GM19324 (cell line): ENCODE results near the gene LRRC7.
"Not testable (repeated sequence)": the region's sequence is repeated elsewhere in the genome, so short reads cannot be mapped to it uniquely, and the experiment has no call there.

Experiments
- ATAC-seq: cut with Tn5 transposase; IDR thresholded peaks from one replicate; pipeline ENCODE4 v1.9.1; 2021; ENCODE audit warnings: mild to moderate bottlenecking, moderate library complexity; ENCODE audit not compliant: unreplicated experiment, low FRiP score

Gene LRRC7

GRCh38 chr1:69688193-69688592, 120.5 kb downstream of the LRRC7 start:
- ATAC-seq = no peak

GRCh38 chr1:69691179-69691578, 123.5 kb downstream of the LRRC7 start:
- no peak for ATAC-seq

- ATAC-seq = no peak
Measured at GRCh38 chr1:69693921-69694675, 126.4 kb downstream of the LRRC7 start.

- ATAC-seq = no peak
Measured at GRCh38 chr1:69697340-69697739, 129.6 kb downstream of the LRRC7 start.

- no peak for ATAC-seq
Measured at GRCh38 chr1:69700770-69701169, 133.0 kb downstream of the LRRC7 start.

GRCh38 chr1:69702085-69702484, 134.4 kb downstream of the LRRC7 start:
- no peak for ATAC-seq

GRCh38 chr1:69706473-69706872, 138.8 kb downstream of the LRRC7 start:
- ATAC-seq = no peak

GRCh38 chr1:69707103-69707502, 139.4 kb downstream of the LRRC7 start:
- ATAC-seq = no peak

- no peak for ATAC-seq
Measured at GRCh38 chr1:69710484-69711189, 142.9 kb downstream of the LRRC7 start.

- ATAC-seq = no peak
Measured at GRCh38 chr1:69711190-69711930, 143.6 kb downstream of the LRRC7 start.

GRCh38 chr1:69717834-69718233, 150.1 kb downstream of the LRRC7 start:
- ATAC-seq = not testable (repeated sequence)

GRCh38 chr1:69728206-69728605, 160.5 kb downstream of the LRRC7 start:
- no peak for ATAC-seq

GRCh38 chr1:69733061-69733460, 165.3 kb downstream of the LRRC7 start:
- ATAC-seq = no peak

- ATAC-seq = peak; percentile 63
Measured at GRCh38 chr1:69737527-69738185, 169.9 kb downstream of the LRRC7 start.

GRCh38 chr1:69738458-69739250, 170.9 kb downstream of the LRRC7 start:
- no peak for ATAC-seq

GRCh38 chr1:69739251-69739605, 171.5 kb downstream of the LRRC7 start:
- no peak for ATAC-seq

- no peak for ATAC-seq
Measured at GRCh38 chr1:69743146-69743545, 175.4 kb downstream of the LRRC7 start.

GRCh38 chr1:69744381-69744780, 176.7 kb downstream of the LRRC7 start:
- ATAC-seq = no peak

GRCh38 chr1:69747207-69747606, 179.5 kb downstream of the LRRC7 start:
- no peak for ATAC-seq

- ATAC-seq = no peak
Measured at GRCh38 chr1:69750638-69751037, 182.9 kb downstream of the LRRC7 start.
